Thymus (tissue), 11 donors: Measurements from ENCODE around the gene WDR31. TPM values are rescaled to one million over a fixed set of nuclear protein-coding genes. Genes with fewer than 3 reads are reported as not detected.
"Not testable (repeated sequence)": the region's sequence is repeated elsewhere in the genome, so short reads cannot be mapped to it uniquely, and the experiment has no call there.

Source experiments
- DNase-seq, 9 donors: peaks; one replicate each; pipeline ENCODE4 v3.0.0-alpha.2; 2013; ENCODE audit warnings: low spot score in 9 of 9, low read depth in 6 of 9, missing footprints in 1 of 9
- H3K27ac ChIP-seq, 2 donors: one replicate each; pipeline ENCODE4 v1.5.1; 2013; ENCODE audit warnings: control low read depth in 1 of 2, low read depth in 1 of 2, low read length in 1 of 2, mild to moderate bottlenecking in 1 of 2, moderate library complexity in 1 of 2
- H3K27me3 ChIP-seq, 2 donors: one replicate each; pipeline ENCODE4 v1.5.1; 2013; ENCODE audit warnings: low read length in 1 of 2; ENCODE audit not compliant: control insufficient read depth in 2 of 2, insufficient read depth in 1 of 2
- H3K36me3 ChIP-seq, 2 donors: one replicate each; pipeline ENCODE4 v1.5.1; 2013; ENCODE audit warnings: low read length in 1 of 2, mild to moderate bottlenecking in 1 of 2, moderate library complexity in 1 of 2; ENCODE audit not compliant: control insufficient read depth in 2 of 2, insufficient read depth in 2 of 2
- H3K4me1 ChIP-seq, 2 donors: one replicate each; pipeline ENCODE4 v1.5.1; 2013; ENCODE audit warnings: low read length in 2 of 2; ENCODE audit not compliant: control insufficient read depth in 2 of 2, insufficient read depth in 2 of 2
- H3K4me3 ChIP-seq, 2 donors: one replicate each; pipeline ENCODE4 v1.5.1; 2013; ENCODE audit warnings: low read length in 2 of 2, control low read depth in 1 of 2, mild to moderate bottlenecking in 1 of 2
- H3K9me3 ChIP-seq, 2 donors: one replicate each; pipeline ENCODE4 v1.5.1; 2013; ENCODE audit warnings: low read length in 1 of 2, mild to moderate bottlenecking in 1 of 2; ENCODE audit not compliant: control insufficient read depth in 2 of 2, insufficient read depth in 1 of 2
- WGBS: extraction: QIAGEN DNeasy Blood & Tissue Kit; methylation state at CpG from one replicate; pipeline ENCODE4 v1.1.7; 2013; 5-methylcytosine and 5-hydroxymethylcytosine counted together
- polyA plus RNA-seq: library from polyadenylated mRNA; stranded (reverse); fragments of 200-250 nt; gene quantifications from one replicate; pipeline ENCODE4 v1.2.3, GENCODE V29; 2013
- total RNA-seq: library from RNA; stranded (reverse); fragments of 120-200 nt; gene quantifications from one replicate; pipeline ENCODE4 v1.2.4, GENCODE V29; 2013
- donor health status: healthy.

Gene WDR31
- total and polyA plus RNA-seq, 2 donors, result 0.76 to 1.3 TPM

- not testable (repeated sequence) for H3K27me3 ChIP-seq, DNase-seq, H3K4me3 ChIP-seq, H3K4me1 ChIP-seq, H3K27ac ChIP-seq, H3K9me3 ChIP-seq
- peaks cover 17 to 25% of the 10 kb centered on the region in 2 donors for H3K36me3 ChIP-seq
- 97% methylated on average over 8 of the region's 8 CpGs for WGBS
Observed at GRCh38 chr9:113296247-113296646, 43.8 kb downstream of the WDR31 start.

- WGBS, result 93% methylated on average over 7 of the region's 7 CpGs
- Histone ChIP-seq H3K36me3 (peaks cover 40 to 53% of the 10 kb centered on the region in 2 donors), H3K27me3 (no peaks in the 10 kb centered on the region), H3K4me1 (no peaks in the 10 kb centered on the region), H3K9me3 (no peaks in the 10 kb centered on the region), H3K4me3 (no peak overlapping the region), H3K27ac (no peak overlapping the region)
- no peak for DNase-seq
Observed at GRCh38 chr9:113293285-113293878, 46.7 kb downstream of the WDR31 start.

- DNase-seq, result no peak
- Histone ChIP-seq H3K9me3 (no peaks in the 10 kb centered on the region), H3K27ac (no peak overlapping the region), H3K4me1 (no peaks in the 10 kb centered on the region), H3K27me3 (no peaks in the 10 kb centered on the region), H3K4me3 (no peak overlapping the region), H3K36me3 (peaks cover 62 to 82% of the 10 kb centered on the region in 2 donors)
- WGBS, result 93% methylated on average over 6 of the region's 6 CpGs
Observed at GRCh38 chr9:113290052-113290607, 49.9 kb downstream of the WDR31 start.

- no peak for DNase-seq
- WGBS, result over 99% methylated on average over 2 of the region's 2 CpGs
- Histone ChIP-seq H3K27ac (no peak overlapping the region), H3K4me1 (no peaks in the 10 kb centered on the region), H3K27me3 (no peaks in the 10 kb centered on the region), H3K9me3 (no peaks in the 10 kb centered on the region), H3K4me3 (no peak overlapping the region), H3K36me3 (peaks cover 73 to 88% of the 10 kb centered on the region in 2 donors)
Observed at GRCh38 chr9:113289091-113289490, 51.0 kb downstream of the WDR31 start.

GRCh38 chr9:113281356-113281755, 58.7 kb downstream of the WDR31 start:
- WGBS, result 99% methylated on average over 4 of the region's 4 CpGs
- H3K9me3 ChIP-seq, result no peaks in the 10 kb centered on the region
- H3K27ac ChIP-seq, result no peak overlapping the region
- no peak for DNase-seq
- no peaks in the 10 kb centered on the region for H3K27me3 ChIP-seq
- peaks cover 2 to 3% of the 10 kb centered on the region in 2 donors for H3K4me1 ChIP-seq
- H3K36me3 ChIP-seq, result peaks cover 48 to 77% of the 10 kb centered on the region in 2 donors
- no peak overlapping the region for H3K4me3 ChIP-seq

GRCh38 chr9:113278840-113279239, 61.2 kb downstream of the WDR31 start:
- peaks cover 32 to 55% of the 10 kb centered on the region in 2 donors for H3K36me3 ChIP-seq
- WGBS, result 95% methylated on average over 4 of the region's 4 CpGs

GRCh38 chr9:113275157-113276131, 64.6 kb downstream of the WDR31 start, which contains the start of the genes CDC26 and PRPF4:
Gene CDC26, minus strand, starts transcription at chr9:113275572. Its CDS starts 3,065 bp downstream, at chr9:113272507.
Gene PRPF4, plus strand, starts transcription at chr9:113275658. Its CDS starts 86 bp downstream, at chr9:113275744.
- Histone ChIP-seq H3K36me3 (peaks cover 34 to 51% of the 10 kb centered on the region in 2 donors), H3K4me1 (peaks cover 5% of the 10 kb centered on the region in 2 donors), H3K27ac (peak within 1 kb of the TSS; percentile 93 to 95), H3K27me3 (no peaks in the 10 kb centered on the region), H3K4me3 (peak within 1 kb of the TSS; percentile 70 to 83), H3K9me3 (no peaks in the 10 kb centered on the region)
- WGBS, result under 1% methylated on average over 63 of the region's 63 CpGs
- DNase-seq, result peak; percentile 92 to 98 (median 95)

More at GRCh38 chr9:113278840-113279239, 61.2 kb downstream of the WDR31 start:
- Histone ChIP-seq H3K27ac (no peak overlapping the region), H3K27me3 (no peaks in the 10 kb centered on the region), H3K4me1 (peaks cover 5% of the 10 kb centered on the region in 2 donors), H3K9me3 (no peaks in the 10 kb centered on the region), H3K4me3 (no peak overlapping the region)
- no peak for DNase-seq

GRCh38 chr9:113274474-113275156, 65.5 kb downstream of the WDR31 start:
- no peaks in the 10 kb centered on the region for H3K9me3 ChIP-seq
- no peaks in the 10 kb centered on the region for H3K27me3 ChIP-seq
- H3K4me1 ChIP-seq, result peaks cover 5% of the 10 kb centered on the region in 2 donors
- peak overlapping the region; percentile 70 to 83 for H3K4me3 ChIP-seq
- 2% methylated on average over 15 of the region's 15 CpGs for WGBS
- peak overlapping the region; percentile 93 to 95 for H3K27ac ChIP-seq
- DNase-seq, result peak in 8 of 9 donors; percentile 44 to 81 (median 62)
- peaks cover 31 to 51% of the 10 kb centered on the region in 2 donors for H3K36me3 ChIP-seq
